K562 (cell line): ENCODE measurements around the gene STX7. TPM values are rescaled to one million over a fixed set of nuclear protein-coding genes. Genes with fewer than 3 reads are reported as not detected.

Experiments
- ATAC-seq: fragments of 200-7000 bp; cut with Tn5 transposase; 3 replicates; pipeline ENCODE4 v1.9.1; 2020; ENCODE audit warnings: moderate library complexity
- BruUV-seq: library from RNA; stranded (reverse); fragments of 400-500 nt; replicated peaks from 2 replicates; lab custom pipeline; 2021; lab: Mats Ljungman, UMichigan
- CTCF ChIA-PET: fragments of 300-600 bp; formaldehyde crosslinking; extraction: SDS; loops from one replicate; lab custom pipeline; 2021; ENCODE audit warnings: low intra/inter-chr PET ratio; lab: Yijun Ruan, JAX
- POLR2A ChIA-PET: fragments of 300-600, 350-650 bp; sonication (Branson Sonifier 250); formaldehyde crosslinking; extraction: SDS; loops from one replicate; lab custom pipeline; 2021; ENCODE audit warnings: antibody characterized with exemption, inconsistent platforms; lab: Yijun Ruan, JAX
- DNase-seq, 4 experiments: peaks; one replicate each; pipeline versions ENCODE4 v3.0.0 to v3.0.0-alpha.2; 2011 to 2018; ENCODE audit warnings: low spot score in 3 of 4, mixed read lengths in 3 of 4; ENCODE audit errors: extremely low read depth in 1 of 4
- FAIRE-seq: peaks from 2 replicates; lab custom pipeline; 2011; peaks lifted over from hg19 to GRCh38; lab: Jason Lieb, UNC
- H2AFZ ChIP-seq: 2 replicates; pipeline ENCODE4 v1.6.0; 2011; ENCODE audit warnings: low read depth, low read length, control low read depth, inconsistent platforms
- H3K27ac ChIP-seq: fragments of 200-600 bp; 3 replicates; pipeline ENCODE4 v1.8.0; 2011; ENCODE audit warnings: low read depth, mild to moderate bottlenecking, control low read depth, inconsistent platforms, low read length, moderate library complexity, mixed read lengths; ENCODE audit errors: extremely low read depth
- H3K27me3 ChIP-seq, 2 experiments: fragments of 300-600 bp in 1 of 2; 2 replicates in 1 of 2; 3 replicates in 1 of 2; pipeline versions ENCODE4 v1.6.0 to v1.8.0; 2011; ENCODE audit warnings: inconsistent platforms in 2 of 2, low read length in 2 of 2, mild to moderate bottlenecking in 1 of 2, mixed read lengths in 1 of 2, moderate library complexity in 1 of 2; ENCODE audit not compliant: control insufficient read depth in 2 of 2, insufficient read depth in 2 of 2
- H3K36me3 ChIP-seq: fragments of 300-600 bp; 3 replicates; pipeline ENCODE4 v1.8.0; 2011; ENCODE audit warnings: mild to moderate bottlenecking, low read length, inconsistent platforms; ENCODE audit not compliant: control insufficient read depth, insufficient read depth
- H3K4me1 ChIP-seq, 2 experiments: fragments of 200-600 bp in 1 of 2; replicated peaks in 1 of 2; 2 replicates in 1 of 2; 3 replicates in 1 of 2; pipeline versions ENCODE4 v1.5.1 to v1.8.0; 2011; ENCODE audit warnings: inconsistent platforms in 2 of 2, low read length in 2 of 2, mild to moderate bottlenecking in 1 of 2, mixed read lengths in 1 of 2, moderate library complexity in 1 of 2; ENCODE audit not compliant: control insufficient read depth in 2 of 2, insufficient read depth in 2 of 2
- H3K4me2 ChIP-seq: 2 replicates; pipeline ENCODE4 v1.6.1; 2011; ENCODE audit warnings: low read length, control low read depth, inconsistent platforms, mixed read lengths; ENCODE audit not compliant: insufficient read depth
- H3K4me3 ChIP-seq: fragments of 200-600 bp; sonication (generic), shearing (Covaris generic); 2 replicates; pipeline ENCODE4 v1.5.1; 2016; ENCODE audit warnings: control low read depth, inconsistent platforms
- H3K79me2 ChIP-seq: fragments of 200-600 bp; 3 replicates; pipeline ENCODE4 v1.8.0; 2011; ENCODE audit warnings: low read length, inconsistent platforms; ENCODE audit not compliant: control insufficient read depth, insufficient read depth
- H3K9ac ChIP-seq, 2 experiments: 2 replicates each; pipeline versions ENCODE4 v1.6.0 to v1.6.1; 2011; ENCODE audit warnings: low read depth in 2 of 2, low read length in 2 of 2, control low read depth in 1 of 2, inconsistent platforms in 1 of 2, mild to moderate bottlenecking in 1 of 2, mixed read lengths in 1 of 2; ENCODE audit not compliant: insufficient read depth in 1 of 2
- H3K9me1 ChIP-seq: one replicate; pipeline ENCODE4 v1.6.0; 2011; ENCODE audit warnings: inconsistent platforms, mild to moderate bottlenecking, low read length, moderate library complexity; ENCODE audit not compliant: control insufficient read depth, insufficient read depth
- H3K9me3 ChIP-seq: replicated peaks from 2 replicates; pipeline ENCODE4 v1.5.1; 2011; ENCODE audit warnings: low read depth, low read length, inconsistent platforms; ENCODE audit not compliant: control insufficient read depth, insufficient read depth
- H4K20me1 ChIP-seq: replicated peaks from 2 replicates; pipeline ENCODE4 v1.6.1; 2011; ENCODE audit warnings: low read length, inconsistent platforms, mixed read lengths; ENCODE audit not compliant: control insufficient read depth, insufficient read depth
- MYBL2 ChIP-seq, 2 experiments: fragments of 450-650 bp in 1 of 2; sonication (generic) in 1 of 2; formaldehyde crosslinking in 1 of 2; IDR thresholded peaks; 2 replicates each; pipeline versions ENCODE4 v1.6.1 to v1.8.1; 2017 to 2022; ENCODE audit warnings: borderline replicate concordance in 1 of 2, inconsistent platforms in 1 of 2, low read depth in 1 of 2, mild to moderate bottlenecking in 1 of 2, missing genetic modification reagents in 1 of 2, moderate library complexity in 1 of 2
- NFE2L1 ChIP-seq: fragments of 450-650 bp; IDR thresholded peaks from 2 replicates; pipeline ENCODE4 v1.6.1; 2016; ENCODE audit warnings: missing genetic modification characterization, low read depth, mild to moderate bottlenecking, missing compliant biosample characterization, moderate library complexity, borderline replicate concordance
- SMC3 ChIP-seq: conservative IDR thresholded peaks from 2 replicates; pipeline ENCODE4 v1.6.1; 2011; ENCODE audit warnings: low read depth, low read length, improper control_type of control experiment; ENCODE audit not compliant: insufficient read depth
- ZBTB40 ChIP-seq, 2 experiments: fragments of 450-650 bp in 1 of 2; sonication (generic) in 1 of 2; formaldehyde crosslinking in 1 of 2; IDR thresholded peaks; 2 replicates each; pipeline versions ENCODE4 v1.7.1 to v1.9.0; 2016 to 2022; ENCODE audit warnings: inconsistent platforms in 1 of 2, mild to moderate bottlenecking in 1 of 2, missing genetic modification reagents in 1 of 2
- WGBS: fragments of 100-300 bp; shearing (Covaris generic); methylation state at CpG from one replicate; pipeline ENCODE4 v1.1.6; 2016; ENCODE audit warnings: low coverage, mixed read lengths; ENCODE audit not compliant: insufficient coverage; ENCODE audit errors: missing lambda C conversion rate; 5-methylcytosine and 5-hydroxymethylcytosine counted together
- in situ Hi-C: fragments of 300-500 bp; cut with MboI; formaldehyde crosslinking; loops from 4 replicates; pipeline ENCODE4 v1.15.0; 2018; ENCODE audit warnings: inconsistent platforms, mixed read lengths
- intact Hi-C: fragments of 100-400 bp; cut with micrococcal nuclease; formaldehyde crosslinking; loops from 2 replicates; pipeline ENCODE4 v1.14.2; 2022
- polyA plus RNA-seq, 8 experiments: library from polyadenylated mRNA; depleted of rRNA in 4 of 8; stranded (reverse) in 5 of 8; unstranded in 3 of 8; fragments of >200 nt; fragmentation: Nextera tagmentation in 2 of 8; fragmentation: Illumina TruSeq in 1 of 8; extraction: Ambion mirVana in 2 of 8; extraction: Trizol in 1 of 8; gene quantifications; 2 replicates each; pipeline versions ENCODE4 v1.2.1 to v1.2.3, GENCODE V29; 2011 to 2014; ENCODE audit warnings: inconsistent platforms in 1 of 8, missing spikeins in 1 of 8
- total RNA-seq, 7 experiments: library from RNA; depleted of rRNA in 6 of 7; stranded (reverse); fragments of >200 nt in 6 of 7; fragmentation: Illumina TruSeq in 2 of 7; extraction: Trizol in 2 of 7; gene quantifications; 2 replicates each; pipeline versions ENCODE4 v1.2.1 to v1.2.3, GENCODE V29; 2011 to 2021; ENCODE audit warnings: low replicate concordance in 1 of 7

The STX7 gene
- total and polyA plus RNA-seq, 9 of the 15 experiments (the other 6 are each of a cell fraction or from before 2014, with no cell fraction given): 13.0 to 34.4 (median 25.3) TPM

GRCh38 chr6:132525866-132526265 lies 12.9 kb upstream of the STX7 start:
- TF ChIP-seq NFE2L1 (tag) (no peak), MYBL2 (IDR thresholded peaks at IDR 0.05; ENCODE audit: low read depth) (no peak), MYBL2 (CRISPR knock-in tag; IDR thresholded peaks at IDR 0.05; ENCODE audit: borderline replicate concordance) (no peak), ZBTB40 (IDR thresholded peaks at IDR 0.05) (no peak), ZBTB40 (CRISPR knock-in tag; IDR thresholded peaks at IDR 0.05) (no peak), SMC3 (no peak)
- H3K27ac ChIP-seq: no peak overlapping the region
- ChIA-PET POLR2A (interaction anchor here (1.6 kb wide), 1 partner anchor 13 kb away, joined by 6 read pairs; the partner anchor contains the start of gene STX7), CTCF (no interaction called here)
- H3K4me3 ChIP-seq: no peak overlapping the region
- H3K27me3 ChIP-seq: peaks cover 10% of the 10 kb centered on the region in 2 experiments; a peak in 4 of 5 replicates
- ATAC-seq (no peak), DNase-seq (no peak), FAIRE-seq (no peak)
- intact Hi-C loops (loop anchor here (10.0 kb wide), 1 partner anchor 1389 kb away; no protein-coding TSS in a partner anchor), in situ Hi-C loops (loop anchor here (25.0 kb wide), 2 partner anchors 236 to 1011 kb away; partner anchors contain the start of gene VNN2)
- 0% methylated on average over 4 of the region's 4 CpGs for WGBS
- H3K9me3 ChIP-seq: no peaks in the 10 kb centered on the region
- no peak overlapping the region for H3K9ac ChIP-seq
- H2AFZ ChIP-seq: no peak overlapping the region
- no peaks in the 10 kb centered on the region for H3K79me2 ChIP-seq
- H3K36me3 ChIP-seq: no peaks in the 10 kb centered on the region
- no peak overlapping the region for H3K4me2 ChIP-seq
- no TSS peak for BruUV-seq
- H3K9me1 ChIP-seq: no peaks in the 10 kb centered on the region
- H4K20me1 ChIP-seq: no peaks in the 10 kb centered on the region
- no peaks in the 10 kb centered on the region; a peak in 1 of 5 replicates for H3K4me1 ChIP-seq
